CD14-positive monocyte (primary cell): Measurements from ENCODE around the gene ESPNL. TPM values are rescaled to one million over a fixed set of nuclear protein-coding genes. Genes with fewer than 3 reads are reported as not detected.

Source experiments
- DNase-seq, 3 donors: peaks; one replicate each; pipeline ENCODE4 v3.0.0-alpha.2; 2011 to 2022
- H2AFZ ChIP-seq: 2 replicates; pipeline ENCODE4 v1.6.0; 2012; ENCODE audit warnings: mild to moderate bottlenecking, low read depth, low read length, inconsistent platforms; ENCODE audit not compliant: insufficient read depth, poor library complexity, severe bottlenecking
- H3K27ac ChIP-seq, 2 donors: 1 replicate in 1 of 2; 2 replicates in 1 of 2; pipeline ENCODE4 v1.5.1; 2012 to 2013; ENCODE audit warnings: low read length in 2 of 2, control low read depth in 1 of 2, inconsistent platforms in 1 of 2, low read depth in 1 of 2, mild to moderate bottlenecking in 1 of 2
- H3K27me3 ChIP-seq, 2 donors: one replicate each; pipeline versions ENCODE4 v1.6.0 to v1.6.1; 2011 to 2013; ENCODE audit warnings: low read length in 2 of 2; ENCODE audit not compliant: control insufficient read depth in 2 of 2, insufficient read depth in 2 of 2
- H3K36me3 ChIP-seq, 2 donors: replicated peaks in 1 of 2; 1 replicate in 1 of 2; 2 replicates in 1 of 2; pipeline versions ENCODE4 v1.5.1 to v1.6.1; 2012 to 2013; ENCODE audit warnings: low read length in 2 of 2, control low read depth in 1 of 2, inconsistent platforms in 1 of 2, mild to moderate bottlenecking in 1 of 2; ENCODE audit not compliant: insufficient read depth in 2 of 2, control insufficient read depth in 1 of 2
- H3K4me1 ChIP-seq, 2 donors: 1 replicate in 1 of 2; 2 replicates in 1 of 2; pipeline versions ENCODE4 v1.5.1 to v1.6.1; 2012 to 2013; ENCODE audit warnings: low read length in 2 of 2, control low read depth in 1 of 2, inconsistent platforms in 1 of 2, mild to moderate bottlenecking in 1 of 2, moderate library complexity in 1 of 2; ENCODE audit not compliant: insufficient read depth in 2 of 2, control insufficient read depth in 1 of 2
- H3K4me2 ChIP-seq: replicated peaks from 2 replicates; pipeline ENCODE3; 2012; ENCODE audit warnings: low read length, moderate library complexity, mild to moderate bottlenecking; ENCODE audit not compliant: poor library complexity, severe bottlenecking; ENCODE audit errors: extremely low read depth
- H3K4me3 ChIP-seq, 3 experiments: fragments of 200-600 bp in 1 of 3; sonication (generic) in 1 of 3; replicated peaks in 1 of 3; 1 replicate in 2 of 3; 2 replicates in 1 of 3; pipeline ENCODE4 v1.5.1; 2011 to 2013; ENCODE audit warnings: low read length in 3 of 3, mild to moderate bottlenecking in 3 of 3, control low read depth in 2 of 3, low read depth in 2 of 3, inconsistent platforms in 1 of 3, moderate library complexity in 1 of 3
- H3K79me2 ChIP-seq: 2 replicates; pipeline ENCODE4 v1.6.0; 2012; ENCODE audit warnings: mild to moderate bottlenecking, control low read depth, inconsistent platforms, low read length, moderate library complexity; ENCODE audit not compliant: insufficient read depth
- H3K9ac ChIP-seq: 2 replicates; pipeline ENCODE4 v1.6.0; 2017; ENCODE audit warnings: low read length, mild to moderate bottlenecking; ENCODE audit not compliant: insufficient read depth, poor library complexity, severe bottlenecking
- H3K9me3 ChIP-seq, 2 donors: replicated peaks in 1 of 2; 1 replicate in 1 of 2; 2 replicates in 1 of 2; pipeline versions ENCODE4 v1.5.1 to v1.6.1; 2012 to 2013; ENCODE audit warnings: low read length in 2 of 2, control low read depth in 1 of 2; ENCODE audit not compliant: control insufficient read depth in 1 of 2, insufficient read depth in 1 of 2
- H4K20me1 ChIP-seq: 2 replicates; pipeline ENCODE4 v1.6.0; 2012; ENCODE audit warnings: mild to moderate bottlenecking, low read length, control low read depth, moderate library complexity; ENCODE audit not compliant: insufficient read depth
- H3K27ac Mint-ChIP-seq, 7 donors: one replicate each; pipeline ENCODE4 v1.8.0; 2020; ENCODE audit warnings: mild to moderate bottlenecking in 7 of 7, mixed read lengths in 7 of 7, moderate library complexity in 6 of 7, inconsistent platforms in 2 of 7
- H3K27me3 Mint-ChIP-seq, 3 donors: one replicate each; pipeline ENCODE4 v1.8.0; 2021 to 2022; ENCODE audit warnings: low read depth in 3 of 3, mild to moderate bottlenecking in 3 of 3, mixed read lengths in 3 of 3, moderate library complexity in 3 of 3, inconsistent platforms in 1 of 3
- H3K36me3 Mint-ChIP-seq, 2 donors: one replicate each; pipeline ENCODE4 v1.8.0; 2020; ENCODE audit warnings: mixed read lengths in 2 of 2, inconsistent platforms in 1 of 2, mild to moderate bottlenecking in 1 of 2
- H3K4me1 Mint-ChIP-seq: one replicate; pipeline ENCODE4 v1.8.0; 2020; ENCODE audit warnings: mild to moderate bottlenecking, mixed read lengths
- H3K4me3 Mint-ChIP-seq, 2 donors: one replicate each; pipeline ENCODE4 v1.8.0; 2020; ENCODE audit warnings: mild to moderate bottlenecking in 2 of 2, mixed read lengths in 2 of 2, moderate library complexity in 1 of 2
- H3K9me3 Mint-ChIP-seq, 7 donors: one replicate each; pipeline ENCODE4 v1.8.0; 2020 to 2022; ENCODE audit warnings: mixed read lengths in 7 of 7, mild to moderate bottlenecking in 6 of 7, moderate library complexity in 6 of 7, inconsistent platforms in 2 of 7
- WGBS: methylation state at CpG from one replicate; pipeline ENCODE4 v1.1.5; 2013; ENCODE audit warnings: missing lambda C conversion rate; ENCODE audit not compliant: insufficient coverage; 5-methylcytosine and 5-hydroxymethylcytosine counted together
- intact Hi-C, 2 donors: fragments of 100-400 bp; cut with micrococcal nuclease; formaldehyde crosslinking; loops; one replicate each; pipeline versions ENCODE4 v1.15.0 to v1.15.1; 2023
- polyA plus RNA-seq, 3 donors: library from polyadenylated mRNA; depleted of rRNA in 1 of 3; unstranded in 2 of 3; stranded (reverse) in 1 of 3; fragments of 300-500 nt in 2 of 3; fragments of >200 nt in 1 of 3; fragmentation: Illumina TruSeq in 2 of 3; gene quantifications; 1 replicate in 2 of 3; 2 replicates in 1 of 3; pipeline ENCODE4 v1.2.3, GENCODE V29; 2012 to 2021
- TF ChIP-seq, protein P1 (sequence below): fragments of 200-600 bp; IDR thresholded peaks from one replicate; pipeline ENCODE4 v1.8.0; 2022; ENCODE audit warnings: antibody characterized with exemption, mild to moderate bottlenecking

ESPNL gene
- polyA plus RNA-seq, 3 donors, result not detected

DNA sequence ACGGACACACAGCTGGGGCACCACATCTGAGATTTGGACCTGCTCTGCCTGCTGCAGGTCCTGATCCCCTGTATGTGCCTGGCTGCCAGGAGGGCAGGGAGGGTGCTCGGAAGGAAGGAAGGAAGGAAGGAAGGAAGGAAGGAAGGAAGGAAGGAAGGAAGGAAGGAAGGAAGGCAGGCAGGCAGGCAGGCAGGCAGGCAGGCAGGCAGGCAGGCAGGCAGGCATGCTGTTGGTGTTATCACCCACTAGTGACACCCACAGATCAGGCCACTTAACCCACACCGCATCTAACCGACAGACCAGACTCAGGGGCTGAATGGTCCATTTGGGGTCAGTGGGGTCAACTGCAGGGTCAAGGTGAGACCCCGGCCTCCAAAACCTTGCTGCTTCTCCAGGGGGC, 44.1 kb downstream of the ESPNL start:
- Histone ChIP-seq H3K36me3 (no peaks in the 10 kb centered on the region), H4K20me1 (no peaks in the 10 kb centered on the region), H3K79me2 (no peaks in the 10 kb centered on the region), H3K9ac (no peak overlapping the region), H3K9me3 (no peaks in the 10 kb centered on the region), H3K27me3 (no peaks in the 10 kb centered on the region), H3K4me3 (no peak overlapping the region), H3K4me1 (peaks cover 18 to 25% of the 10 kb centered on the region in 2 donors), H3K4me2 (no peak overlapping the region), H3K27ac (no peak overlapping the region), H2AFZ (no peak overlapping the region)
- no peak for DNase-seq
- TF ChIP-seq, protein P1, sequence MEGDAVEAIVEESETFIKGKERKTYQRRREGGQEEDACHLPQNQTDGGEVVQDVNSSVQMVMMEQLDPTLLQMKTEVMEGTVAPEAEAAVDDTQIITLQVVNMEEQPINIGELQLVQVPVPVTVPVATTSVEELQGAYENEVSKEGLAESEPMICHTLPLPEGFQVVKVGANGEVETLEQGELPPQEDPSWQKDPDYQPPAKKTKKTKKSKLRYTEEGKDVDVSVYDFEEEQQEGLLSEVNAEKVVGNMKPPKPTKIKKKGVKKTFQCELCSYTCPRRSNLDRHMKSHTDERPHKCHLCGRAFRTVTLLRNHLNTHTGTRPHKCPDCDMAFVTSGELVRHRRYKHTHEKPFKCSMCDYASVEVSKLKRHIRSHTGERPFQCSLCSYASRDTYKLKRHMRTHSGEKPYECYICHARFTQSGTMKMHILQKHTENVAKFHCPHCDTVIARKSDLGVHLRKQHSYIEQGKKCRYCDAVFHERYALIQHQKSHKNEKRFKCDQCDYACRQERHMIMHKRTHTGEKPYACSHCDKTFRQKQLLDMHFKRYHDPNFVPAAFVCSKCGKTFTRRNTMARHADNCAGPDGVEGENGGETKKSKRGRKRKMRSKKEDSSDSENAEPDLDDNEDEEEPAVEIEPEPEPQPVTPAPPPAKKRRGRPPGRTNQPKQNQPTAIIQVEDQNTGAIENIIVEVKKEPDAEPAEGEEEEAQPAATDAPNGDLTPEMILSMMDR, result no peak
- Mint-ChIP-seq H3K27ac (no peak overlapping the region), H3K4me1 (peaks cover 30% of the 10 kb centered on the region), H3K9me3 (peaks cover 0 to 4% (median 0%) of the 10 kb centered on the region in 7 donors), H3K4me3 (no peak overlapping the region), H3K36me3 (no peaks in the 10 kb centered on the region), H3K27me3 (peaks cover 0 to 3% (median 0%) of the 10 kb centered on the region in 3 donors)
- no CpG with 5 or more reads among the region's 5 CpGs for WGBS
- intact Hi-C loops, result no loop called here

DNA sequence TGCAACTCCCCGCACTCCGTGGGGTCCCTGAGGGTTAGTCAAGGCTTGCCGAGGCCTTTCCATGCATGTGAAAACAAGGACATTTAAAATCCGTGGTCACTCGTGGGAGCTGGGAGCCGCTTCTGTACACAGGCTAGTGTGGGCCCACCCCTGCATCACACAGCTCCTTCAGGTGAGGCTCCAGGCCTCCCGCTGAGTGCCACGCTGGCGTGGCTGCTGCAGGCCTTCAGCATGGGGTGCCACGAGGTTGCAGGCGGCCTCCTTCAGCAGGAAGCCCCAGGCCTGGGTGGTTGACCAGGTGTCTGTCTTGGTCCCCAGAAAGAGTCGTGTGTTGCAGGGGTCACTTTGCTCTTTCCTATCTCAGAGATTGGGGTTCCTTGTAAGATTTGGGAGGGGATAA, 44.9 kb downstream of the ESPNL start:
- H3K4me3 Mint-ChIP-seq, result no peak overlapping the region
- H3K27ac Mint-ChIP-seq, result no peak overlapping the region
- Histone ChIP-seq H3K27ac (no peak overlapping the region), H3K36me3 (no peaks in the 10 kb centered on the region), H4K20me1 (no peaks in the 10 kb centered on the region), H3K4me2 (no peak overlapping the region), H2AFZ (no peak overlapping the region), H3K27me3 (no peaks in the 10 kb centered on the region), H3K79me2 (no peaks in the 10 kb centered on the region), H3K9me3 (no peaks in the 10 kb centered on the region), H3K4me3 (no peak overlapping the region), H3K9ac (no peak overlapping the region), H3K4me1 (peaks cover 18 to 20% of the 10 kb centered on the region in 2 donors)
- H3K36me3 Mint-ChIP-seq, result no peaks in the 10 kb centered on the region
- peaks cover 0 to 3% (median 0%) of the 10 kb centered on the region in 3 donors for H3K27me3 Mint-ChIP-seq
- TF ChIP-seq, protein P1, result no peak
- H3K9me3 Mint-ChIP-seq, result peaks cover 0 to 4% (median 0%) of the 10 kb centered on the region in 7 donors
- no peak for DNase-seq
- H3K4me1 Mint-ChIP-seq, result peaks cover 28% of the 10 kb centered on the region
- intact Hi-C loops, result no loop called here
- WGBS, result 88% methylated on average over 12 of the region's 12 CpGs
